NOMO-1 (cell line): ENCODE data around the gene IL1RAPL2.
"Not testable (repeated sequence)": the region's sequence is repeated elsewhere in the genome, so short reads cannot be mapped to it uniquely, and the experiment has no call there.

ENCODE experiments used
- DNase-seq, 2 experiments: peaks; one replicate each; lab custom pipeline; 2025; ENCODE audit not compliant: unreplicated experiment in 2 of 2; lab: John Stamatoyannopoulos, UW

Gene IL1RAPL2

GRCh38 chrX:105658136-105658535 lies 1092.1 kb downstream of the IL1RAPL2 start:
- no peak for DNase-seq

- no peak for DNase-seq
Observed at GRCh38 chrX:105662248-105662647, 1096.2 kb downstream of the IL1RAPL2 start.

GRCh38 chrX:105664243-105664642 lies 1098.2 kb downstream of the IL1RAPL2 start:
- DNase-seq = no peak

GRCh38 chrX:105684288-105684687 lies 1118.3 kb downstream of the IL1RAPL2 start:
- DNase-seq = not testable (repeated sequence)

- DNase-seq = no peak
Observed at GRCh38 chrX:105694839-105695238, 1128.8 kb downstream of the IL1RAPL2 start.

GRCh38 chrX:105695451-105695850 lies 1129.5 kb downstream of the IL1RAPL2 start:
- DNase-seq = no peak

GRCh38 chrX:105696870-105697269 lies 1130.9 kb downstream of the IL1RAPL2 start:
- DNase-seq = peak; percentile 1 to 7

- DNase-seq = no peak
Observed at GRCh38 chrX:105697984-105698781, 1132.2 kb downstream of the IL1RAPL2 start.

- no peak for DNase-seq
Observed at GRCh38 chrX:105700331-105700730, 1134.3 kb downstream of the IL1RAPL2 start.

- no peak for DNase-seq
Observed at GRCh38 chrX:105701310-105702052, 1135.5 kb downstream of the IL1RAPL2 start.

- no peak for DNase-seq
Observed at GRCh38 chrX:105703876-105704275, 1137.9 kb downstream of the IL1RAPL2 start.

GRCh38 chrX:105706041-105706440 lies 1140.0 kb downstream of the IL1RAPL2 start:
- DNase-seq = no peak

GRCh38 chrX:105711805-105712204 lies 1145.8 kb downstream of the IL1RAPL2 start:
- no peak for DNase-seq

GRCh38 chrX:105715746-105716145 lies 1149.7 kb downstream of the IL1RAPL2 start:
- no peak for DNase-seq

GRCh38 chrX:105723966-105724735 lies 1158.2 kb downstream of the IL1RAPL2 start:
- DNase-seq = no peak

- no peak for DNase-seq
Observed at GRCh38 chrX:105725228-105725627, 1159.2 kb downstream of the IL1RAPL2 start.

GRCh38 chrX:105738162-105738561 lies 1172.2 kb downstream of the IL1RAPL2 start:
- no peak for DNase-seq

- no peak for DNase-seq
Observed at GRCh38 chrX:105744291-105744690, 1178.3 kb downstream of the IL1RAPL2 start.

GRCh38 chrX:105744946-105745345 lies 1178.9 kb downstream of the IL1RAPL2 start:
- no peak for DNase-seq

GRCh38 chrX:105745863-105746262 lies 1179.9 kb downstream of the IL1RAPL2 start:
- DNase-seq = no peak

- no peak for DNase-seq
Observed at GRCh38 chrX:105752338-105752956, 1186.4 kb downstream of the IL1RAPL2 start.
